Left renal pelvis (tissue), 4 donors: ENCODE data around the gene PCDHA2. TPM values are rescaled to one million over a fixed set of nuclear protein-coding genes. Genes with fewer than 3 reads are reported as not detected.
"Not testable (repeated sequence)": the region's sequence is repeated elsewhere in the genome, so short reads cannot be mapped to it uniquely, and the experiment has no call there.

ENCODE experiments used
- DNase-seq, 4 donors: peaks; one replicate each; pipeline ENCODE4 v3.0.0-alpha.2; 2013; ENCODE audit warnings: low read depth in 4 of 4, low spot score in 3 of 4
- polyA plus RNA-seq, 4 donors: library from polyadenylated mRNA; unstranded; fragments of 120-200 nt; gene quantifications; one replicate each; pipeline ENCODE4 v1.2.1, GENCODE V29; 2013; ENCODE audit not compliant: insufficient read length in 4 of 4

The PCDHA2 gene
- polyA plus RNA-seq, 4 donors = 0.19 to 0.61 (median 0.32) TPM

DNA sequence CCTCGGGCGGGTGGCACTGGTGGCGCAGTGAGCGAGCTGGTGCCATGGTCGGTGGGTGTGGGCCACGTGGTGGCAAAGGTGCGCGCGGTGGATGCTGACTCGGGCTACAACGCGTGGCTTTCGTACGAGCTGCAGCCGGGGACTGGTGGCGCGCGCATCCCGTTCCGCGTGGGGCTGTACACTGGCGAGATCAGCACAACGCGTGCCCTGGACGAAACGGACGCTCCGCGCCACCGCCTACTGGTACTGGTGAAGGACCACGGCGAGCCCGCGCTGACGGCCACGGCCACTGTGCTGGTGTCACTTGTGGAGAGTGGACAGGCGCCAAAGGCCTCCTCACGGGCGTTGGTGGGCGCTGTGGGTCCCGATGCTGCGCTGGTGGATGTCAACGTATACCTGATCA lies 14.2 kb downstream of the PCDHA2 start:
- DNase-seq = no peak

DNA sequence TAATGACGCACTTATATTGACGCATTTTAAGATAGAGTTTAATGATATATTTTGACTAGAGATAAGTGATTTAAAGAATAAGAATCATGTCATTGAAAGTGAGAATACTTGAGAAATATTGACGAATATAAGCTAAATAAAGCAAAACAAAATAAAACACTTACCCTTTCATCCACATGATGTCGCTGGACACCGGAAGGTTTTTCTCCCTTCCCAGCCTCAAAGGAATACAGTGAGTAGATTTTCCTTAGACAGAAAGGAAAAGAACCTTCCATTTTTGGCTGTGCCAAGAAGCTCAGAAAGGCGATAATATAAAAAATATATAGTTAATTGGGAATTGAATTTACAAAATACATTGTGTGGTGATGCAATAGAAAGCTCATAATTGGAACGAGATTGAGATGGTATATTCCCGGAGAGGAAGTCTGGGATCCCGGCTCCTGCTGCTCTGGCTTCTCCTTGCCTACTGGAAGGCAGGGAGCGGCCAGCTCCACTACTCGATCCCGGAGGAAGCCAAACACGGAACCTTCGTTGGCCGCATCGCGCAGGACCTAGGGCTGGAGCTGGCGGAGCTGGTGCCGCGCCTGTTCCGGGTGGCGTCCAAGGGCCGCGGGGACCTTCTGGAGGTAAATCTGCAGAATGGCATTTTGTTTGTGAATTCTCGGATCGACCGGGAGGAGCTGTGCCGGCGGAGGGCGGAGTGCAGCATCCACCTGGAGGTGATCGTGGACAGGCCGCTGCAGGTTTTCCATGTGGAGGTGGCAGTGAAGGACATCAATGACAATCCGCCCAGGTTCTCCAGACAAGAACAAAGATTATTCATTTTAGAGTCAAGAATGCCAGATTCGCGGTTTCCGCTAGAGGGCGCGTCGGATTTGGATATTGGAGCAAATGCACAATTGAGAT lies 27.0 kb downstream of the PCDHA2 start, which contains the start of gene PCDHA5:
TSS of gene PCDHA5 (plus strand) at position 239 of the 906 bp plus-strand sequence.
- DNase-seq = no peak

DNA sequence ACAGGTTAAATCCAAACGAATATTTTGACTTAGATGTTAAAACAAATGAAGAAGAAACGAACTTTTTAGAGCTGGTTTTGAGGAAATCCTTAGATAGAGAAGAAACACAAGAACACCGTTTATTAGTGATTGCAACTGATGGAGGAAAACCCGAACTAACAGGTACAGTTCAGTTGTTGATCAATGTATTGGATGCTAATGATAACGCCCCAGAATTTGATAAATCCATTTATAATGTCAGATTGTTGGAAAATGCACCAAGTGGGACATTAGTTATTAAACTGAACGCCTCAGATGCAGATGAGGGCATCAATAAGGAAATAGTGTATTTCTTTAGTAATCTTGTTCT lies 27.6 kb downstream of the PCDHA2 start:
- DNase-seq = no peak

DNA sequence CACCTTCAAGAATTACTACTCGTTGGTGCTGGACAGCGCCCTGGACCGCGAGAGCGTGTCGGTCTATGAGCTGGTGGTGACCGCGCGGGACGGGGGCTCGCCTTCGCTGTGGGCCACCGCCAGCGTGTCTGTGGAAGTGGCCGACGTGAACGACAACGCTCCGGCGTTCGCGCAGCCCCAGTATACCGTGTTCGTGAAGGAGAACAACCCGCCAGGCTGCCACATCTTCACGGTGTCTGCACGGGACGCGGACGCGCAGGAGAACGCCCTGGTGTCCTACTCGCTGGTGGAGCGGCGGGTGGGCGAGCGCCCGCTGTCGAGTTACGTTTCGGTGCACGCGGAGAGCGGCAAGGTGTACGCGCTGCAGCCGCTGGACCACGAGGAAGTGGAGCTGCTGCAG lies 28.3 kb downstream of the PCDHA2 start:
- not testable (repeated sequence) for DNase-seq

DNA sequence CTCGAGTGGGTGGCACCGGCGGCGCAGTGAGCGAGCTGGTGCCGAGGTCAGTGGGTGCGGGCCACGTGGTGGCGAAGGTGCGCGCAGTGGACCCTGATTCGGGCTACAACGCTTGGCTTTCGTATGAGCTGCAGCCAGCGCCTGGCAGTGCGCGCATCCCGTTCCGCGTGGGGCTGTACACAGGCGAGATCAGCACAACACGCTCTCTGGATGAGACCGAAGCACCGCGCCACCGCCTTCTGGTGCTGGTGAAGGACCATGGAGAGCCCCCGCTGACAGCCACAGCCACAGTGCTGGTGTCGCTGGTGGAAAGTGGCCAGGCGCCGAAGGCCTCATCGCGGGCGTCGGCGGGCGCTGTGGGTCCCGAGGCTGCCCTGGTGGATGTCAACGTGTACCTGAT lies 28.8 kb downstream of the PCDHA2 start:
- DNase-seq = no peak

DNA sequence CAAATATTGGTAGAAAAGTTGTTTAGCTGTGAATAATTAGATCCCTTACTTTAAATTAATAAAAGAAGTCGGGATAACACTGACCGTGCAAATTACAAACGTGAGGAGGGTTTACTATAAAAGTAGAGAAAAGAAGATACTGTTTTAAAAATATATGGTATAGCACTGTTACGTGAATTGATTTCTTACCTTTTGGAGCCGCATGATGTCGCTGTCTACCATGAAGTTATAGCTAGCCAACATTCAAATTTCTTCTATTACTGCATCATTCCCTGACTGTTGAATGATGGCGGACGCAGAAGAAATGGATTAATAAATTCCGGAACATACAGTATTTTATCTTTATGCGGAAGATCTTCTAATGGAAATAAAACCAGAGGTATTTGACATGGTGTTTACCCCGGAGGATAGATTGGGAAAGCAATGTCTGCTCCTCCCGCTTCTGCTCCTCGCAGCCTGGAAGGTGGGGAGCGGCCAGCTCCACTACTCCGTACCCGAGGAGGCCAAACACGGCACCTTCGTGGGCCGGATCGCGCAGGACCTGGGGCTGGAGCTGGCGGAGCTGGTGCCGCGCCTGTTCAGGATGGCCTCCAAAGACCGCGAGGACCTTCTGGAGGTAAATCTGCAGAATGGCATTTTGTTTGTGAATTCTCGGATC lies 33.2 kb downstream of the PCDHA2 start, which contains the start of gene PCDHA6:
TSS of gene PCDHA6 (plus strand) at position 257 of the 658 bp plus-strand sequence. CDS start at position 389, 132 bp downstream.
- no peak for DNase-seq

DNA sequence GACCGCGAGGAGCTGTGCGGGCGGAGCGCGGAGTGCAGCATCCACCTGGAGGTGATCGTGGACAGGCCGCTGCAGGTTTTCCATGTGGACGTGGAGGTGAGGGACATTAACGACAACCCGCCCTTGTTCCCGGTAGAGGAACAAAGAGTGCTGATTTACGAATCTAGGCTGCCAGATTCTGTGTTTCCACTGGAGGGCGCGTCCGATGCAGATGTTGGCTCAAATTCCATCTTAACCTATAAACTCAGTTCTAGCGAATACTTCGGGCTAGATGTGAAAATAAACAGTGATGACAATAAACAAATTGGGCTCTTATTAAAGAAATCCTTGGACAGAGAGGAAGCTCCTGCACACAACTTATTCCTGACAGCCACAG lies 33.7 kb downstream of the PCDHA2 start:
- DNase-seq = no peak

DNA sequence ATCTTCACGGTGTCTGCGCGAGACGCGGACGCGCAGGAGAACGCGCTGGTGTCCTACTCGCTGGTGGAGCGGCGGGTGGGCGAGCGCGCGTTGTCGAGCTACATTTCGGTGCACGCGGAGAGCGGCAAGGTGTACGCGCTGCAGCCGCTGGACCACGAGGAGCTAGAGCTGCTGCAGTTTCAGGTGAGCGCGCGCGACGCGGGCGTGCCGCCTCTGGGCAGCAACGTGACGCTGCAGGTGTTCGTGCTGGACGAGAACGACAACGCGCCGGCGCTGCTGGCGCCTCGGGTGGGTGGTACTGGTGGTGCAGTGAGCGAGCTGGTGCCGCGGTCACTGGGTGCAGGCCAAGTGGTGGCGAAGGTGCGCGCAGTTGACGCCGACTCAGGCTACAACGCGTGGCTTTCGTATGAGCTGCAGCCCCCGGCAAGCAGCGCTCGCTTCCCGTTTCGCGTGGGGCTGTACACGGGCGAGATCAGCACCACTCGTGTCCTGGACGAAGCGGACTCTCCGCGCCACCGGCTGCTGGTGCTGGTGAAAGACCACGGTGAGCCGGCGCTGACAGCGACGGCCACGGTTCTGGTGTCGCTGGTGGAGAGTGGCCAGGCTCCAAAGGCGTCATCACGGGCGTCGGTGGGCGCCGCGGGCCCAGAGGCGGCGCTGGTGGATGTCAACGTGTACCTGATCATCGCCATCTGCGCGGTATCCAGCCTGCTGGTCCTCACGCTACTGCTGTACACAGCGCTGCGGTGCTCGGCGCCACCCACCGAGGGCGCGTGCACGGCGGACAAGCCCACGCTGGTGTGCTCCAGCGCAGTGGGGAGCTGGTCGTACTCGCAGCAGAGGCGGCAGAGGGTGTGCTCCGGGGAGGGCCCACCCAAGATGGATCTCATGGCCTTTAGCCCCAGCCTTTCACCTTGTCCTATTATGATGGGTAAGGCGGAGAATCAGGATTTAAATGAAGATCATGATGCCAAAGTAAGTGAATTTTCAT lies 35.2 kb downstream of the PCDHA2 start:
- DNase-seq = not testable (repeated sequence)

DNA sequence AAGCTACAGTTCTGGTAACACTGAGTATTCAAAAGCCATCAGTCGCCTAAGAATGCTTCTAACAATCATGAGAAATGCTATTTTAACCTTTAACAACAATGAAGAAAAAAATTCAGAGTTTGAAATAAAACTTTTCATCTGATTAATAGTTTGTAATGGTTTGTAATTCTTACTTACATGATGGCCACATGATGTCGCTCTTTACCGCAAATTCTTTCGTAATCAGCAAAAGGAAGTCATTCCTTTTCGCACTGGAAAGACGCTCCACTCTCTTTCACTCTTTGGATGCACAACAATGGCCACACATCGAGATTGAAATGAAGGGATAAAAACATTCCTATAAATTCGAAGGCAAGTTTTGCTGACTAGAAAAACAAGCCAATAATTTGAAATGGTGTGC lies 39.3 kb downstream of the PCDHA2 start, which contains the start of gene PCDHA7:
TSS of gene PCDHA7 (plus strand) at position 277 of the 400 bp plus-strand sequence. CDS start at position 392, 115 bp downstream.
- no peak for DNase-seq

DNA sequence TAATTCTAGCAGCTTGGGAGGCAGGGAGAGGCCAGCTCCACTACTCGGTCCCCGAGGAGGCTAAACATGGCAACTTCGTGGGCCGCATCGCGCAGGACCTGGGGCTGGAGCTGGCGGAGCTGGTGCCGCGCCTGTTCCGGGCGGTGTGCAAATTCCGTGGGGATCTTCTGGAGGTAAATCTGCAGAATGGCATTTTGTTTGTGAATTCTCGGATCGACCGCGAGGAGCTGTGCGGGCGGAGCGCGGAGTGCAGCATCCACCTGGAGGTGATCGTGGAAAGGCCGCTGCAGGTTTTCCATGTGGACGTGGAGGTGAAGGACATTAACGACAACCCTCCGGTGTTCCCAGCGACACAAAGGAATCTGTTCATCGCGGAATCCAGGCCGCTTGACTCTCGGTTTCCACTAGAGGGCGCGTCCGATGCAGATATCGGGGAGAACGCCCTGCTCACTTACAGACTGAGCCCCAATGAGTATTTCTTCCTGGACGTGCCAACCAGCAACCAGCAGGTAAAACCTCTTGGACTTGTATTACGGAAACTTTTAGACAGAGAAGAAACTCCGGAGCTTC lies 39.9 kb downstream of the PCDHA2 start:
- DNase-seq = not testable (repeated sequence)

DNA sequence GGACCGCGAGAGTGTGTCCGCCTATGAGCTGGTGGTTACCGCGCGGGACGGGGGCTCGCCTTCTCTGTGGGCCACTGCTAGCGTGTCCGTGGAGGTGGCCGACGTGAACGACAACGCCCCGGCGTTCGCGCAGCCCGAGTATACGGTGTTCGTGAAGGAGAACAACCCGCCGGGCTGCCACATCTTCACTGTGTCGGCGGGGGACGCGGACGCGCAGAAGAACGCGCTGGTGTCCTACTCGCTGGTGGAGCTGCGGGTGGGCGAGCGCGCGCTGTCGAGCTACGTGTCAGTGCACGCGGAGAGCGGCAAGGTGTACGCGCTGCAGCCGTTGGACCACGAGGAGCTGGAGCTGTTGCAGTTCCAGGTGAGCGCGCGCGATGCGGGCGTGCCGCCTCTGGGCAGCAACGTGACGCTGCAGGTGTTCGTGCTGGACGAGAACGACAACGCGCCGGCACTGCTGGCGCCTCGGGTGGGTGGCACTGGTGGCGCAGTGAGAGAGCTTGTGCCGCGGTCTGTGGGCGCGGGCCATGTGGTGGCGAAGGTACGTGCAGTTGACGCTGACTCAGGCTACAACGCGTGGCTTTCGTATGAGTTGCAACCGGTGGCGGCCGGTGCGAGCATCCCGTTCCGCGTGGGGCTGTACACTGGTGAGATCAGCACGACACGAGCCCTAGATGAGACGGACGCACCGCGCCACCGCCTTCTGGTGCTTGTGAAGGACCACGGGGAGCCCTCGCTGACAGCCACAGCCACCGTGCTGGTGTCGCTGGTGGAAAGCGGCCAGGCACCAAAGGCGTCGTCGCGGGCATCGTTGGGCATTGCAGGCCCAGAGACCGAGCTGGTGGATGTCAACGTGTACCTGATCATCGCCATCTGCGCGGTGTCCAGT lies 41.2 kb downstream of the PCDHA2 start:
- DNase-seq = no peak

DNA sequence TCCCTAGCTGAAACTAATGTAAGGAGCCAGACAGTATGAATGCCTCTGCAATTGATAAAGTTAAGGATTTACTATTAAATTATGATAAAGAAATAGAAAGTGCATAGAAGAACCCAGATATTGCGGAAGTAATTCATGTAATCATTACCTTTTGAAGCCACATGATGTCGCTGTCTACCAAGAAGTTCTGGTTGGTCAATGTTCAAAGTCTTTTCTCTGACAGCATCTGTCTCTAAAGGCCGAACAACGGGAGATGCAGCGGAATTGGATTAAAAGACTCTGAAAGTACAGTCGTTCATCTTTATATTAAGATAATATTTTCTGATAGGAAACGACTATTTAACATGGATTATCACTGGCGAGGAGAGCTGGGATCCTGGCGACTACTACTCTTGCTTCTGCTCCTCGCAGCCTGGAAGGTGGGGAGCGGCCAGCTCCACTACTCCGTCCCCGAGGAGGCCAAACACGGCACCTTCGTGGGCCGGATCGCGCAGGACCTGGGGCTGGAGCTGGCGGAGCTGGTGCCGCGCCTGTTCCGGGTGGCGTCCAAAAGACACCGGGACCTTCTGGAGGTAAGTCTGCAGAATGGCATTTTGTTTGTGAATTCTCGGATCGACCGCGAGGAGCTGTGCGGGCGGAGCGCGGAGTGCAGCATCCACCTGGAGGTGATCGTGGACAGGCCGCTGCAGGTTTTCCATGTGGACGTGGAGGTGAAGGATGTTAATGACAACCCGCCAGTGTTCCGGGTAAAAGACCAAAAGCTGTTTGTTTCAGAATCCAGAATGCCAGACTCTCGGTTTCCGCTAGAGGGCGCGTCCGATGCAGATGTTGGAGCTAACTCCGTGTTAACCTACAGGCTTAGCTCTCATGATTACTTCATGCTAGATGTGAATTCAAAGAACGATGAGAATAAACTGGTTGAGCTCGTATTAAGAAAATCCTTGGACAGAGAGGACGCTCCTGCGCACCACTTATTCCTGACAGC lies 46.6 kb downstream of the PCDHA2 start, which contains the start of gene PCDHA8:
TSS of gene PCDHA8 (plus strand) at position 210 of the 985 bp plus-strand sequence. CDS start at position 345, 135 bp downstream.
- DNase-seq = no peak

DNA sequence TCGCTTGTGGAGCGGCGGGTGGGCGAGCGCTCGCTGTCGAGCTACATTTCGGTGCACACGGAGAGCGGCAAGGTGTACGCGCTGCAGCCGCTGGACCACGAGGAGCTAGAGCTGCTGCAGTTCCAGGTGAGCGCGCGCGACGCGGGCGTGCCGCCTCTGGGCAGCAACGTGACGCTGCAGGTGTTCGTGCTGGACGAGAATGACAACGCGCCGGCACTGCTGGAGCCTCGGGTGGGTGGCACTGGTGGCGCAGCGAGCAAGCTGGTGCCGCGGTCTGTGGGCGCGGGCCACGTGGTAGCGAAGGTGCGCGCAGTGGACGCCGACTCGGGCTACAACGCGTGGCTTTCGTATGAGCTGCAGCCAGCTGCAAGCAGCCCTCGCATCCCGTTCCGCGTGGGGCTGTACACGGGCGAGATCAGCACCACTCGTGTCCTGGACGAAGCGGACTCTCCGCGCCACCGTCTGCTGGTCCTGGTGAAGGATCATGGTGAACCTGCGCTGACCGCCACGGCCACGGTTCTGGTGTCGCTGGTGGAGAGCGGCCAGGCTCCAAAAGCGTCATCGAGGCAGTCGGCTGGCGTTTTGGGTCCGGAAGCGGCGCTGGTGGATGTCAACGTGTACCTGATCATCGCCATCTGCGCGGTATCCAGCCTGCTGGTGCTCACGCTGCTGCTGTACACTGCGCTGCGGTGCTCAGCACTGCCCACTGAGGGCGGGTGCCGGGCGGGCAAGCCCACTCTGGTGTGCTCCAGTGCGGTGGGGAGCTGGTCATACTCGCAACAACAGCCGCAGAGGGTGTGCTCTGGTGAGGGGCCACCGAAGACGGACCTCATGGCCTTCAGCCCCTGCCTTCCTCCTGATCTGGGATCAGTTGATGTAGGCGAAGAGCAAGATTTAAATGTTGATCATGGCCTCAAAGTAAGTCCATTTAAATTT lies 48.4 kb downstream of the PCDHA2 start:
- no peak for DNase-seq
